Kidney epithelial cell (primary cell): ENCODE measurements around the gene JAKMIP2. TPM values are rescaled to one million over a fixed set of nuclear protein-coding genes. Genes with fewer than 3 reads are reported as not detected.

Experiments
- DNase-seq: peaks from one replicate; pipeline ENCODE4 v3.0.0-alpha.2; 2010; ENCODE audit warnings: low read depth
- H3K27me3 ChIP-seq: 2 replicates; pipeline ENCODE4 v1.6.0; 2011; ENCODE audit warnings: low read length; ENCODE audit not compliant: control insufficient read depth, insufficient read depth
- H3K36me3 ChIP-seq: 2 replicates; pipeline ENCODE4 v1.5.1; 2011; ENCODE audit warnings: low read length; ENCODE audit not compliant: control insufficient read depth, insufficient read depth
- H3K4me3 ChIP-seq: 2 replicates; pipeline ENCODE4 v1.5.1; 2011; ENCODE audit warnings: low read depth, mild to moderate bottlenecking, control low read depth, low read length
- CTCF ChIP-seq: IDR thresholded peaks from 2 replicates; pipeline ENCODE4 v1.5.1; 2011; ENCODE audit warnings: mild to moderate bottlenecking, moderate library complexity, low read length, control low read depth, inconsistent platforms; ENCODE audit not compliant: insufficient read depth, poor library complexity, severe bottlenecking
- total RNA-seq: library from RNA; depleted of rRNA; stranded (reverse); fragments of >200 nt; gene quantifications from 2 replicates; pipeline ENCODE4 v1.2.3, GENCODE V29; 2015

The JAKMIP2 gene
- total RNA-seq, 1 donor from 2014 or later: 0.42 TPM

GRCh38 chr5:147821766-147822165 lies 39.2 kb upstream of the JAKMIP2 start:
- no peak for TF ChIP-seq CTCF
- H3K4me3 ChIP-seq: no peak overlapping the region
- DNase-seq: no peak

GRCh38 chr5:147819261-147819770 lies 36.8 kb upstream of the JAKMIP2 start:
- H3K4me3 ChIP-seq: no peak overlapping the region

More at GRCh38 chr5:147821766-147822165, 39.2 kb upstream of the JAKMIP2 start:
- H3K36me3 ChIP-seq: no peaks in the 10 kb centered on the region
- H3K27me3 ChIP-seq: no peaks in the 10 kb centered on the region

GRCh38 chr5:147818290-147818689 lies 35.8 kb upstream of the JAKMIP2 start:
- Histone ChIP-seq H3K4me3 (no peak overlapping the region), H3K27me3 (no peaks in the 10 kb centered on the region), H3K36me3 (no peaks in the 10 kb centered on the region)
- TF ChIP-seq CTCF: no peak
- DNase-seq: no peak

More at GRCh38 chr5:147819261-147819770, 36.8 kb upstream of the JAKMIP2 start:
- no peak for TF ChIP-seq CTCF
- no peak for DNase-seq
- Histone ChIP-seq H3K27me3 (no peaks in the 10 kb centered on the region), H3K36me3 (no peaks in the 10 kb centered on the region)

- no peak for DNase-seq
- TF ChIP-seq CTCF: no peak
- H3K4me3 ChIP-seq: no peak overlapping the region
- H3K27me3 ChIP-seq: no peaks in the 10 kb centered on the region
- no peaks in the 10 kb centered on the region for H3K36me3 ChIP-seq
Measured at GRCh38 chr5:147813696-147814095, 31.2 kb upstream of the JAKMIP2 start.

- TF ChIP-seq CTCF: no peak
- H3K36me3 ChIP-seq: no peaks in the 10 kb centered on the region
- peak; percentile 37 for DNase-seq
- no peak overlapping the region for H3K4me3 ChIP-seq
- no peaks in the 10 kb centered on the region for H3K27me3 ChIP-seq
Measured at GRCh38 chr5:147809830-147810666, 27.5 kb upstream of the JAKMIP2 start.
